Endothelial cell of umbilical vein (primary cell): Measurements from ENCODE around the gene IGFBP2. TPM values are rescaled to one million over a fixed set of nuclear protein-coding genes. Genes with fewer than 3 reads are reported as not detected.

Experiments used
- BruUV-seq: library from RNA; stranded (reverse); fragments of 400-500 nt; replicated peaks from 2 replicates; lab custom pipeline; 2021; lab: Mats Ljungman, UMichigan
- CTCF ChIA-PET: fragments of 300-600, 350-600 bp; sonication (Branson Sonifier 250); formaldehyde crosslinking; loops from one replicate; lab custom pipeline; 2021; ENCODE audit warnings: antibody characterized with exemption, inconsistent platforms; lab: Charles Lee
- POLR2A ChIA-PET: fragments of 300-600, 350-600 bp; sonication (Branson Sonifier 250); formaldehyde crosslinking; loops from one replicate; lab custom pipeline; 2021; ENCODE audit warnings: antibody characterized with exemption, inconsistent platforms; lab: Charles Lee
- DNase-seq: peaks from one replicate; pipeline ENCODE4 v3.0.0-alpha.2; 2011; ENCODE audit warnings: low read depth, low spot score
- FAIRE-seq: peaks from 2 replicates; lab custom pipeline; 2011; peaks lifted over from hg19 to GRCh38; lab: Jason Lieb, UNC
- H2AFZ ChIP-seq: 2 replicates; pipeline ENCODE4 v1.6.0; 2012; ENCODE audit warnings: low read depth, low read length, control low read depth, inconsistent platforms
- H3K27ac ChIP-seq: 2 replicates; pipeline ENCODE4 v1.5.1; 2011; ENCODE audit warnings: low read depth, mild to moderate bottlenecking, control low read depth, low read length, moderate library complexity; ENCODE audit not compliant: insufficient read depth
- H3K27me3 ChIP-seq, 2 experiments: 2 replicates each; pipeline versions ENCODE4 v1.6.0 to v1.6.1; 2011; ENCODE audit warnings: low read length in 2 of 2, mixed read lengths in 1 of 2; ENCODE audit not compliant: control insufficient read depth in 2 of 2, insufficient read depth in 2 of 2
- H3K36me3 ChIP-seq, 2 experiments: 2 replicates in 1 of 2; 3 replicates in 1 of 2; pipeline ENCODE4 v1.5.1; 2011; ENCODE audit warnings: low read length in 2 of 2, mild to moderate bottlenecking in 1 of 2, moderate library complexity in 1 of 2; ENCODE audit not compliant: control insufficient read depth in 2 of 2, insufficient read depth in 2 of 2; ENCODE audit errors: extremely low read depth in 1 of 2
- H3K4me1 ChIP-seq: 3 replicates; pipeline ENCODE4 v1.5.1; 2011; ENCODE audit warnings: mild to moderate bottlenecking, low read length; ENCODE audit not compliant: control insufficient read depth, insufficient read depth; ENCODE audit errors: extremely low read depth
- H3K4me2 ChIP-seq: 2 replicates; pipeline ENCODE4 v1.6.1; 2011; ENCODE audit warnings: low read length, control low read depth, mixed read lengths; ENCODE audit not compliant: insufficient read depth
- H3K4me3 ChIP-seq, 3 experiments: fragments of 200-600 bp in 1 of 3; sonication (generic), shearing (Covaris generic) in 1 of 3; replicated peaks in 1 of 3; 2 replicates each; pipeline ENCODE4 v1.5.1; 2011 to 2016; ENCODE audit warnings: control low read depth in 3 of 3, low read length in 3 of 3, mild to moderate bottlenecking in 2 of 3, inconsistent platforms in 1 of 3, low read depth in 1 of 3, moderate library complexity in 1 of 3; ENCODE audit not compliant: insufficient read depth in 1 of 3
- H3K79me2 ChIP-seq: 2 replicates; pipeline ENCODE4 v1.6.0; 2012; ENCODE audit warnings: low read length, inconsistent platforms; ENCODE audit not compliant: control insufficient read depth, insufficient read depth
- H3K9ac ChIP-seq: replicated peaks from 2 replicates; pipeline ENCODE3; 2011; ENCODE audit warnings: low read length, control low read depth; ENCODE audit not compliant: insufficient read depth; ENCODE audit errors: extremely low read depth
- H3K9me1 ChIP-seq: replicated peaks from 3 replicates; pipeline ENCODE4 v1.6.0; 2011; ENCODE audit warnings: mild to moderate bottlenecking, low read length; ENCODE audit not compliant: control insufficient read depth, insufficient read depth; ENCODE audit errors: extremely low read depth
- H3K9me3 ChIP-seq: replicated peaks from 2 replicates; pipeline ENCODE4 v1.5.1; 2012; ENCODE audit warnings: low read length, inconsistent platforms; ENCODE audit not compliant: control insufficient read depth, insufficient read depth
- H4K20me1 ChIP-seq: replicated peaks from 2 replicates; pipeline ENCODE3; 2011; ENCODE audit warnings: mild to moderate bottlenecking, low read length; ENCODE audit not compliant: control insufficient read depth, insufficient read depth; ENCODE audit errors: extremely low read depth
- EZH2 ChIP-seq: IDR thresholded peaks from 2 replicates; pipeline ENCODE4 v1.6.1; 2012; ENCODE audit warnings: borderline replicate concordance, low read depth, mild to moderate bottlenecking, moderate library complexity, low read length, inconsistent platforms; ENCODE audit not compliant: severe bottlenecking
- FOS ChIP-seq: IDR thresholded peaks from 2 replicates; pipeline ENCODE4 v1.6.1; 2011; ENCODE audit warnings: mild to moderate bottlenecking, low read length, moderate library complexity, borderline replicate concordance; ENCODE audit not compliant: insufficient read depth
- GATA2 ChIP-seq: IDR thresholded peaks from 2 replicates; pipeline ENCODE4 v1.7.0; 2011; ENCODE audit warnings: low read depth, mild to moderate bottlenecking, moderate library complexity, mixed read lengths, low read length; ENCODE audit not compliant: insufficient read length, insufficient read depth
- JUN ChIP-seq: IDR thresholded peaks from 2 replicates; pipeline ENCODE4 v1.6.1; 2011; ENCODE audit warnings: borderline replicate concordance, low read depth; ENCODE audit not compliant: insufficient read length, insufficient read depth
- MYC ChIP-seq: IDR thresholded peaks from one replicate; pipeline ENCODE4 v1.6.1; 2011; ENCODE audit warnings: mild to moderate bottlenecking, low read depth, low read length
- POLR2A ChIP-seq: IDR thresholded peaks from 2 replicates; pipeline ENCODE4 v1.6.1; 2012; ENCODE audit warnings: low read depth, mild to moderate bottlenecking, control low read depth, low read length
- POLR2AphosphoS5 ChIP-seq: IDR thresholded peaks from 2 replicates; pipeline ENCODE4 v1.6.1; 2012; ENCODE audit warnings: low read depth, mild to moderate bottlenecking, control low read depth, low read length, moderate library complexity; ENCODE audit not compliant: insufficient read depth
- dilution Hi-C: fragments of 300-500 bp; cut with MboI; formaldehyde crosslinking; loops from one replicate; pipeline ENCODE4 v1.15.0; 2019; ENCODE audit warnings: low sequenced_read_pairs; ENCODE audit not compliant: extremely low pct_ligation_motif_present
- intact Hi-C: fragments of 100-400 bp; cut with micrococcal nuclease; formaldehyde crosslinking; loops from one replicate; pipeline ENCODE4 v1.10.0; 2022
- polyA plus RNA-seq, 4 experiments: library from polyadenylated mRNA; depleted of rRNA in 3 of 4; stranded (reverse) in 3 of 4; unstranded in 1 of 4; fragments of >200 nt; gene quantifications; 2 replicates each; pipeline versions ENCODE4 v1.2.1 to v1.2.3, GENCODE V29; 2011 to 2012; ENCODE audit warnings: missing spikeins in 1 of 4
- total RNA-seq: library from RNA; stranded (reverse); gene quantifications from 2 replicates; pipeline ENCODE4 v1.2.3, GENCODE V29; 2021
- TF ChIP-seq, protein P1 (sequence below), 2 donors: IDR thresholded peaks; 1 replicate in 1 of 2; 2 replicates in 1 of 2; pipeline ENCODE4 v1.5.1; 2011; ENCODE audit warnings: low read length in 2 of 2, mild to moderate bottlenecking in 2 of 2, moderate library complexity in 2 of 2, control low read depth in 1 of 2, inconsistent platforms in 1 of 2, low read depth in 1 of 2; ENCODE audit not compliant: insufficient read depth in 1 of 2; ENCODE audit errors: extremely low read depth in 1 of 2
- TF ChIP-seq, protein P2 (sequence below): IDR thresholded peaks from 2 replicates; pipeline ENCODE4 v1.6.1; 2011; ENCODE audit not compliant: insufficient read depth, insufficient read length

IGFBP2 gene
- total and polyA plus RNA-seq, 2 donors (not counting 3 experiments of a cell fraction or from before 2014, with no cell fraction given) = 212 to 261 TPM

DNA sequence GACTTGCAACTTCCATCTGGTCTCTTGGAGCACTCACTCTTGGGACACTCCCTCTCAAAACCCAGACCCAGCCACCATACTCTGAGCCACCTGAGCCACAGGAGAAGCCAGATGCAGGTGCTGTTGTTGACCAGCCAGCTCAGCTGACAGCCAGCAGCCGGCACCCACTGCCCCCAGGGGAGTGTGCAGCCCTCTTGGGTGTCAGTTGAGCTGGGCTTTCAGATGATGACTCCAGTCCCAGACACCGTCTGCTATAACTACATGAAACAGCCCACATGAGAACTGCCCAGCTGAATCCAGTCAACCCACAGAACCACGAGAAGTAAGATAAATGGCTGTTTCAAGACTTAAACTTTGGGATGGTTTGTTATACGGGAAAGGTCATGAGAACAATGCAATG, 10.7 kb upstream of the IGFBP2 start:
- DNase-seq (no peak), FAIRE-seq (no peak)
- no peak for TF ChIP-seq FOS
- TF ChIP-seq POLR2A = no peak
- TF ChIP-seq GATA2 = no peak
- TF ChIP-seq, protein P1, sequence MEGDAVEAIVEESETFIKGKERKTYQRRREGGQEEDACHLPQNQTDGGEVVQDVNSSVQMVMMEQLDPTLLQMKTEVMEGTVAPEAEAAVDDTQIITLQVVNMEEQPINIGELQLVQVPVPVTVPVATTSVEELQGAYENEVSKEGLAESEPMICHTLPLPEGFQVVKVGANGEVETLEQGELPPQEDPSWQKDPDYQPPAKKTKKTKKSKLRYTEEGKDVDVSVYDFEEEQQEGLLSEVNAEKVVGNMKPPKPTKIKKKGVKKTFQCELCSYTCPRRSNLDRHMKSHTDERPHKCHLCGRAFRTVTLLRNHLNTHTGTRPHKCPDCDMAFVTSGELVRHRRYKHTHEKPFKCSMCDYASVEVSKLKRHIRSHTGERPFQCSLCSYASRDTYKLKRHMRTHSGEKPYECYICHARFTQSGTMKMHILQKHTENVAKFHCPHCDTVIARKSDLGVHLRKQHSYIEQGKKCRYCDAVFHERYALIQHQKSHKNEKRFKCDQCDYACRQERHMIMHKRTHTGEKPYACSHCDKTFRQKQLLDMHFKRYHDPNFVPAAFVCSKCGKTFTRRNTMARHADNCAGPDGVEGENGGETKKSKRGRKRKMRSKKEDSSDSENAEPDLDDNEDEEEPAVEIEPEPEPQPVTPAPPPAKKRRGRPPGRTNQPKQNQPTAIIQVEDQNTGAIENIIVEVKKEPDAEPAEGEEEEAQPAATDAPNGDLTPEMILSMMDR (IDR thresholded peaks at IDR 0.05; ENCODE audit: extremely low read depth in 1 of 2, insufficient read depth in 1 of 2, low read depth in 1 of 2, low read length in 2 of 2) = no peak
- no peak for TF ChIP-seq EZH2
- no peak for TF ChIP-seq POLR2AphosphoS5
- TF ChIP-seq MYC = no peak
- TF ChIP-seq, protein P2, sequence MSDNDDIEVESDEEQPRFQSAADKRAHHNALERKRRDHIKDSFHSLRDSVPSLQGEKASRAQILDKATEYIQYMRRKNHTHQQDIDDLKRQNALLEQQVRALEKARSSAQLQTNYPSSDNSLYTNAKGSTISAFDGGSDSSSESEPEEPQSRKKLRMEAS = no peak
- no peak for TF ChIP-seq JUN
- no peak overlapping the region for H3K27ac ChIP-seq
- intact Hi-C loops (no loop called here), dilution Hi-C loops (no loop called here)
- H3K79me2 ChIP-seq = no peaks in the 10 kb centered on the region
- ChIA-PET CTCF (interaction anchor here (0.8 kb wide), 1 partner anchor 103 kb away, joined by 3 read pairs; no protein-coding TSS in a partner anchor), POLR2A (no interaction called here)
- H4K20me1 ChIP-seq = no peaks in the 10 kb centered on the region
- H2AFZ ChIP-seq = no peak overlapping the region
- H3K4me2 ChIP-seq = no peak overlapping the region
- H3K9me1 ChIP-seq = no peaks in the 10 kb centered on the region
- no peaks in the 10 kb centered on the region for H3K36me3 ChIP-seq
- no peaks in the 10 kb centered on the region for H3K9me3 ChIP-seq
- H3K9ac ChIP-seq = no peak overlapping the region
- no peak overlapping the region for H3K4me3 ChIP-seq
- no TSS peak for BruUV-seq
- H3K27me3 ChIP-seq = peaks cover 2 to 3% of the 10 kb centered on the region in 2 experiments
- no peaks in the 10 kb centered on the region for H3K4me1 ChIP-seq
